ENCODE measurements around the gene MYH14. TPM values are rescaled to one million over a fixed set of nuclear protein-coding genes. Genes with fewer than 3 reads are reported as not detected.

Gene MYH14
- total and polyA plus RNA-seq, 2 experiments from 2014 or later = 40.9 to 64.4 TPM

DNA sequence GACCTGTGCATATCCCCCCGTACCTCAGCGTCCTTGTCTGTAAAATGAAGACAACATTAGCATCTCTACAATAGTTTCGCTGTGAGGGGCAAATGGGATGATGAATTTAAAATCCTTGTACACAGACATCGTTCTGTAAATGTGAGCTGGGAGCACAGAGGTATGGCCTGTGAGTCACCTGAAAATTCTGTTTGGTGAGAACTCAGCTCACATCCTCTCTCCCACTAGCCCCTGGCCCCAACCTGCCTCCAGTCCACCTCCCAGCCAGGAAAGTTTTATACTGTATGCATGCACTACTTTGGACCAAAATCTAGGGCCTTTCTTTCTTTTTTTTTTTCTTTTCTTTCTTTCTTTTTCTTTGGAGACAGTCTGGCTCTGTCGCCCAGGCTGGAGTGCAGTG, 31.7 kb upstream of the MYH14 start:
- Histone ChIP-seq H3K27ac (no peak overlapping the region), H3K79me2 (no peaks in the 10 kb centered on the region), H3K27me3 (no peaks in the 10 kb centered on the region), H4K20me1 (ENCODE audit: insufficient read depth, poor library complexity, severe bottlenecking) (no peaks in the 10 kb centered on the region), H3K9me2 (replicated peaks; ENCODE audit: insufficient read depth) (no peaks in the 10 kb centered on the region), H2AFZ (no peak overlapping the region), H3K4me1 (ENCODE audit: insufficient read depth) (no peaks in the 10 kb centered on the region), H3K4me3 (no peak overlapping the region), H3K9me3 (ENCODE audit: low read depth) (no peaks in the 10 kb centered on the region), H3K4me2 (no peak overlapping the region), H3K36me3 (replicated peaks; ENCODE audit: insufficient read depth, low read depth) (no peaks in the 10 kb centered on the region)
- DNase-seq (ENCODE audit: low spot score) = no peak
- WGBS (ENCODE audit: low lambda C conversion rate, missing lambda C conversion rate) = 87% methylated on average over 5 of the region's 5 CpGs
- TF ChIP-seq, protein P1, sequence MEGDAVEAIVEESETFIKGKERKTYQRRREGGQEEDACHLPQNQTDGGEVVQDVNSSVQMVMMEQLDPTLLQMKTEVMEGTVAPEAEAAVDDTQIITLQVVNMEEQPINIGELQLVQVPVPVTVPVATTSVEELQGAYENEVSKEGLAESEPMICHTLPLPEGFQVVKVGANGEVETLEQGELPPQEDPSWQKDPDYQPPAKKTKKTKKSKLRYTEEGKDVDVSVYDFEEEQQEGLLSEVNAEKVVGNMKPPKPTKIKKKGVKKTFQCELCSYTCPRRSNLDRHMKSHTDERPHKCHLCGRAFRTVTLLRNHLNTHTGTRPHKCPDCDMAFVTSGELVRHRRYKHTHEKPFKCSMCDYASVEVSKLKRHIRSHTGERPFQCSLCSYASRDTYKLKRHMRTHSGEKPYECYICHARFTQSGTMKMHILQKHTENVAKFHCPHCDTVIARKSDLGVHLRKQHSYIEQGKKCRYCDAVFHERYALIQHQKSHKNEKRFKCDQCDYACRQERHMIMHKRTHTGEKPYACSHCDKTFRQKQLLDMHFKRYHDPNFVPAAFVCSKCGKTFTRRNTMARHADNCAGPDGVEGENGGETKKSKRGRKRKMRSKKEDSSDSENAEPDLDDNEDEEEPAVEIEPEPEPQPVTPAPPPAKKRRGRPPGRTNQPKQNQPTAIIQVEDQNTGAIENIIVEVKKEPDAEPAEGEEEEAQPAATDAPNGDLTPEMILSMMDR (IDR thresholded peaks at IDR 0.05; ENCODE audit: poor library complexity) = no peak
- no peak for TF ChIP-seq EZH2phosphoT487 (IDR thresholded peaks at IDR 0.05; ENCODE audit: low read depth, severe bottlenecking, unreplicated experiment)
- no peak for TF ChIP-seq EZH2 (IDR thresholded peaks at IDR 0.05; ENCODE audit: borderline replicate concordance)

- no peak for TF ChIP-seq EZH2 (IDR thresholded peaks at IDR 0.05; ENCODE audit: borderline replicate concordance)
- H3K4me1 ChIP-seq (ENCODE audit: insufficient read depth) = no peaks in the 10 kb centered on the region
- DNase-seq (ENCODE audit: low spot score) = no peak
Observed at GRCh38 chr19:50172726-50173125, 30.7 kb upstream of the MYH14 start.

DNA sequence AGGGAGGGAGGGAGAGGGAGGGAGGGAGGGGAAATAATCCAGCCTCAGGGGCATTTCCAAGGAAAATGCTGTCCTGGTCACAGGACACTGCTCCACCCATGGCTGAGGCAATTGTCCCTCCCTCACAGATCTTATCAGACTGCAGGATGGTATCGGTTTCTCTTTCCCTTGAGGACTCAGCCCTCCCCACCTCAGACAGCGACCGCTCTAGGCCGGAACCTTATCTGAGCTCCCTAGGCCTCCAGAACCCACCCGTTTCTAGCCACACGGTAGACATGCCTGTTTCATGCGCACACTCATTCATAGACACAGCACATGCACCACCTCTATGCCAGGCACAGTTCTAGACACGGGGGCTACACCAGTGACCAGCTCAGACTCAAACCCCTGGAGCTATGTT, 30.3 kb upstream of the MYH14 start:
- no peaks in the 10 kb centered on the region for H3K79me2 ChIP-seq
- peak; percentile 73 for DNase-seq (ENCODE audit: low spot score)
- no peaks in the 10 kb centered on the region for H3K36me3 ChIP-seq (replicated peaks; ENCODE audit: insufficient read depth, low read depth)
- no peaks in the 10 kb centered on the region for H3K9me2 ChIP-seq (replicated peaks; ENCODE audit: insufficient read depth)
- TF ChIP-seq, protein P1 (IDR thresholded peaks at IDR 0.05; ENCODE audit: poor library complexity) = no peak
- TF ChIP-seq EZH2phosphoT487 (IDR thresholded peaks at IDR 0.05; ENCODE audit: low read depth, severe bottlenecking, unreplicated experiment) = no peak
- no peak for TF ChIP-seq EZH2 (IDR thresholded peaks at IDR 0.05; ENCODE audit: borderline replicate concordance)
- no peaks in the 10 kb centered on the region for H3K9me3 ChIP-seq (ENCODE audit: low read depth)
- H3K27ac ChIP-seq = peak overlapping the region; percentile 88
- no peak overlapping the region for H3K4me3 ChIP-seq
- H3K4me1 ChIP-seq (ENCODE audit: insufficient read depth) = no peaks in the 10 kb centered on the region
- no peak overlapping the region for H3K4me2 ChIP-seq
- H3K27me3 ChIP-seq = no peaks in the 10 kb centered on the region
- H4K20me1 ChIP-seq (ENCODE audit: insufficient read depth, poor library complexity, severe bottlenecking) = no peaks in the 10 kb centered on the region
- no peak overlapping the region for H2AFZ ChIP-seq
- 66% methylated on average over 8 of the region's 8 CpGs for WGBS (ENCODE audit: low lambda C conversion rate, missing lambda C conversion rate)

More at GRCh38 chr19:50172726-50173125, 30.7 kb upstream of the MYH14 start:
- Histone ChIP-seq H3K36me3 (replicated peaks; ENCODE audit: insufficient read depth, low read depth) (no peaks in the 10 kb centered on the region), H2AFZ (no peak overlapping the region), H3K79me2 (no peaks in the 10 kb centered on the region), H3K27ac (peak overlapping the region; percentile 85), H3K27me3 (no peaks in the 10 kb centered on the region), H3K4me3 (no peak overlapping the region), H3K4me2 (no peak overlapping the region), H4K20me1 (ENCODE audit: insufficient read depth, poor library complexity, severe bottlenecking) (no peaks in the 10 kb centered on the region), H3K9me3 (ENCODE audit: low read depth) (no peaks in the 10 kb centered on the region), H3K9me2 (replicated peaks; ENCODE audit: insufficient read depth) (no peaks in the 10 kb centered on the region)

DNA sequence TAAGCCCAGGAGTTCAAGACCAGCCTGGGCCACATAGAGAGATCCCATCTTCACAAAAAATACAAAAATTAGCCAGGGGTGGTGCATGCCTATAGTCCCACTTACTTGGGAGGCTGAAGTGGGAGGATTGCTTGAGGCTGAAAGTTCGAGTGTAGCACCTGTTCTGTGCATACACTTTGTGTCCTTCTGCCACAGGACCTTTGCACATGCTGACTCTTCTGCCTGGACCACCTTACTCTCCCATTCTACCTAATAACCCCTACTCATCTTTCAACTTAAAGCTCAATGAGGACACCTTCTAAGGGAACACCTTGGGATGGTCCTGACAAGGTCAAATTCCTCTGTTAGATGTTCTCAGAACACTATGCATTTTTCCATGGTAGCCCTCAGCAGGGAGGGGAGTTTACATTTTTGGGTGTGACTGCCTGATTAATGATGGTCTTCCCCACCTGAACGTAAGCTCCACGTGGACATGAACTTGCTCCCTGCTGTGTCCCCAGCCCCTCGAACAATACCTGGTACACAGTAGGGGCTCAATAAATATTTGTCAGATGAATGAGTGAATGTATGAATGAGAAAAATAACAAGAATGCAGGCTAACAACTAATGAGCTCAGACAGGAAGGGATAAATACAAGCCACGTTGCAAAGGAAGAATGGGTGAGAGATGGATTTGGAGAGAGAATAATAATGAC, 29.2 kb upstream of the MYH14 start:
- no peaks in the 10 kb centered on the region for H3K9me2 ChIP-seq (replicated peaks; ENCODE audit: insufficient read depth)
- DNase-seq (ENCODE audit: low spot score) = no peak
- H3K9me3 ChIP-seq (ENCODE audit: low read depth) = no peaks in the 10 kb centered on the region
- no peaks in the 10 kb centered on the region for H3K79me2 ChIP-seq
- H3K4me3 ChIP-seq = no peak overlapping the region
- H3K4me1 ChIP-seq (ENCODE audit: insufficient read depth) = no peaks in the 10 kb centered on the region
- no peaks in the 10 kb centered on the region for H4K20me1 ChIP-seq (ENCODE audit: insufficient read depth, poor library complexity, severe bottlenecking)
- no peak overlapping the region for H2AFZ ChIP-seq
- H3K27me3 ChIP-seq = no peaks in the 10 kb centered on the region
- TF ChIP-seq EZH2 (IDR thresholded peaks at IDR 0.05; ENCODE audit: borderline replicate concordance) (no peak), EZH2phosphoT487 (IDR thresholded peaks at IDR 0.05; ENCODE audit: low read depth, severe bottlenecking, unreplicated experiment) (no peak)
- TF ChIP-seq, protein P1 (IDR thresholded peaks at IDR 0.05; ENCODE audit: poor library complexity) = no peak
- no peak overlapping the region for H3K4me2 ChIP-seq
- 67% methylated on average over 5 of the region's 5 CpGs for WGBS (ENCODE audit: low lambda C conversion rate, missing lambda C conversion rate)
- H3K27ac ChIP-seq = no peak overlapping the region
- no peaks in the 10 kb centered on the region for H3K36me3 ChIP-seq (replicated peaks; ENCODE audit: insufficient read depth, low read depth)
